ENCODE data around the gene HEPH.
"Not testable (repeated sequence)": the region's sequence is repeated elsewhere in the genome, so short reads cannot be mapped to it uniquely, and the experiment has no call there.

HEPH gene

DNA sequence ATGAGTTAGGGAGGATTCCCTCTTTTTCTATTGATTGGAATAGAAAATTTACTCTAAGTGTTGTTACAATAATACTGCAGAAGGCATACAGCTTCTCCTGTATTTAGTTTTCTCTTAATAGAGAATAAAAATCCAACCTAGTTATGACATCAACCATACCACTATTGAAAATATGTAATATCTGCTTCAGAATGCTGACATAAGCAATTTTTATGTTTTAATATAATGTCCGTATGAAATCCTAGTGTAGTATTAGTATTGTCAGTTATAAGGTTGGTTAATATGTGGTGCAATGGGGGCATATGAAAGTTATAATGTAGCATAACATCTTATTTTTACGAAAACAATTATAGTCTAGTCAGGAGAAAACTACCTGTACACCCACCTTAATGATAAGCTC lies 68.2 kb downstream of the HEPH start:
- no peak for DNase-seq (ENCODE audit: low spot score)

DNA sequence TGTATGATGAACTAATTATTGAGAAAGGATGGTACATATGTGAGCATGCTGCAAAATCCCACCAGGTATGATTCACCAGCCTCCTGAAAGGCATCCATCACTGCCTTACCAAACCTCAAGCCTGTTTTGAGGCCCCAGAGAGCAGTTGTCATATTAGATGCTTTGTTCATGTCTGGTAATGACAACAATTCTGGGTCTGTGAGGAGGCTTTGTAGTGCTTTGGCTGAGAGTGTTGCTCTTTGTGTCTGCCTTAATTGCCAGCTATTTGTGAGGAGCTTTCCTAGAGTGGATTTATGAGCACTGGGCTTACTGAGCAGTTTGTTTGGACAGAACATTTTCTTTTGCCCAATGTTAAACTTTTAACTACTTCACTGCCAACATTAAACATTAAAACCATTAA lies 69.2 kb downstream of the HEPH start:
- DNase-seq (ENCODE audit: low spot score): no peak

DNA sequence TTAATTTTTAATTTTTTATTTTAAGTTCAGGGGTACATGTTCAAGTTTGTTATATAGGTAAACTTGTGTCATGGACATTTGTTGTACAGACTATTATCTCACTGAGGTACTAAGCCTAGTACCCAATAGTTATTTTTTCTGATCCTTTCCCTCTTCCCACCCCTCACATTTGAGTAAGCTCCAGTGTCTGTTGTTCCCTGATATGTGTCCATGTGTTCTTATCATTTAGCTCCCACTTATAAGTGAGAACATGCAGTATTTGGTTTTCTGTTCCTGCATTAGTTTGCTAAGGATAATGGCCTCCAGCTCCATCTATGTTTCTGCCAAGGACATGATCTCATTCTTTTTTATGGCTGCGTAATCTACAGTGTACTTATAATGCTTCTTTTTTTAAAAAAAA lies 69.9 kb downstream of the HEPH start:
- DNase-seq (ENCODE audit: low spot score): not testable (repeated sequence)

DNA sequence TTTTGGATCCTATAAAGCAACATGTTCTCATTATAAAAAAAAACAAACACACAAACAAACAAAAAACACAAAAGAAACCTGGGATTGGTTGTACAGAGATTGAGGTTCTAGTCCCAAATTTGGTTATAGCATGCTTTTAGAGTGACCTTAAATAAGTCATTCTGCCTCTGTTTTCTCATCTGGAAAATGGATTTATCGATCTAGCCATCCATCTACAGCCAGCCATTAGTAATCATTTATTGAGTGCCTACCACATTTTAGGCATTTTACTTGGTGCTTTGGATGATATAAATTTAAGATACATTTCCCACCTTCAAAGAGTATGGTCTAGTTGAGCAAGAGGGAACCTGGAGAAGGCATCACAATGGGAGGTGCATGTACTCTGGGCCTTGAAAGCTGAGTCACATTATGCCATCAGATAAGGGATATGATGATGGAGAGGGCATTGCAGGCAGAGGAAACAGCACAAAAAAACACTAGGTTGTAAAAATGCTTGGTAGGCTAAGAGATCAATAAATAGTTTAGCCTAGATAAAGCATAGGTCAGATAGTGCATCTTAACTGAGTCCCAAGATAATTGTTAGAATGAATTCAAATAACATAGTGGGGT lies 91.4 kb downstream of the HEPH start:
- DNase-seq (ENCODE audit: low spot score): no peak

DNA sequence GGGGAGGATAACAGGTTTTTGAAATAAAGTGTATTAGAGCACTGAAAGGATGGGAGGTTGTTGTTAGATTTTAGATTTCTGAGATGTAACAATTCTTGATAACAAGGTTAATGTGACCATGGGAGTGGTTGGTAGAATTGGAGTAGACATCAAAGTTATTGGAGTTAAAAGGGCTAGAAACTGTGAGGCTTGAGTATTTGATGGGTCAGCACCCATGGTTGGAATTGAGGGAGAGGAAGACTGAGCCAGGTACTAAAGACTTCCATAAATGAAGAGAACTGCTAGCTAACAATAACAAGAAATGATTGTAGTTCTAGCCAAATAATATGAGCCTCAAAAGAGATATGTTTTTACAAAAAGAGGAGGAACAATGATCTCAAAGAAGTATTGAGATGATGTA lies 98.8 kb downstream of the HEPH start:
- no peak for DNase-seq (ENCODE audit: low spot score)
